GM12801 (cell line): Measurements from ENCODE around the gene PCBP4.

ENCODE experiments used
- TF ChIP-seq, protein P1 (sequence below): IDR thresholded peaks from one replicate; pipeline ENCODE4 v1.5.1; 2011; ENCODE audit warnings: control low read depth; ENCODE audit not compliant: insufficient read length; ENCODE audit errors: extremely low read depth

The PCBP4 gene

DNA sequence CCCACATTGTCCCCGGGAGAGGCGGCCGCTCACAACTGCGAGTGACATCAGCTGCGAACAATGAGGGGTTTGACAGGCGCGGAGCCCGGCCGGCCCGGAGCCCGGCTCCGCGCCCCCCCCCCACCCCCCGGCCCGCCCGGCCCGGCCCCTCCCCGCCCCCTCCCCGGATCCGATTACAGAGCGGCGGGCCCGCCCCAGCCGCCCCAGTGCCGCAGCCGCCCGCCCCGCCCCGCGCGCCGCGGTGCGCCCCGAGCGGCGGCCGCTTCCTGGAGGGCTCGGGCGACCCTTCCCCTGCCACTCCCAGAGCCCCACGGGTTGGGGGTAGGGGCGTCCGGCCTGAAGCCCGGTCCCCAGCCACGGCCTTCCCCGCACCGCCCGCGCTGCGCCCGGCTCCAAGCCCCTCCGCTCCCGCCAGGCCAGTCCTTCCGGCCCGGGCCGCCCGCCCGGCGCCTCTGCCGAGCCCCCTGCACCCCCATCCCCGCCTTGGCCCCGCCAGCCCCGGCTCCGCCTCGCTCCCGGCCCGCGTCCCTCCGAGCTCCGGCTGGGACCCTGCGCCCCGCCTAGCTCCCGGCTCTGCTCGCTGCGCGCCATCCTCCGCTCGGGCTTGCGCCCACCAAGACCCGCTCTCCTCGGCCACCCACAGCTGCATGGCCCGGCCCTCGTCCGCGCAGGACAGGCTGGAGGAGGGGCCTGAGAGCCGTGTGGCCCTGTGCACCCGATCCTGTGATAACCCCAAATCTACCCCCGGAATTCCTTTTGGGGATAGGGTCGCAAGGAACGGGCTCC lies at the start of gene PCBP4:
Gene PCBP4 (minus strand): TSS at position 71 of the 786 bp plus-strand sequence. CDS start 6,214 bp downstream, outside the sequence.
- TF ChIP-seq, protein P1, sequence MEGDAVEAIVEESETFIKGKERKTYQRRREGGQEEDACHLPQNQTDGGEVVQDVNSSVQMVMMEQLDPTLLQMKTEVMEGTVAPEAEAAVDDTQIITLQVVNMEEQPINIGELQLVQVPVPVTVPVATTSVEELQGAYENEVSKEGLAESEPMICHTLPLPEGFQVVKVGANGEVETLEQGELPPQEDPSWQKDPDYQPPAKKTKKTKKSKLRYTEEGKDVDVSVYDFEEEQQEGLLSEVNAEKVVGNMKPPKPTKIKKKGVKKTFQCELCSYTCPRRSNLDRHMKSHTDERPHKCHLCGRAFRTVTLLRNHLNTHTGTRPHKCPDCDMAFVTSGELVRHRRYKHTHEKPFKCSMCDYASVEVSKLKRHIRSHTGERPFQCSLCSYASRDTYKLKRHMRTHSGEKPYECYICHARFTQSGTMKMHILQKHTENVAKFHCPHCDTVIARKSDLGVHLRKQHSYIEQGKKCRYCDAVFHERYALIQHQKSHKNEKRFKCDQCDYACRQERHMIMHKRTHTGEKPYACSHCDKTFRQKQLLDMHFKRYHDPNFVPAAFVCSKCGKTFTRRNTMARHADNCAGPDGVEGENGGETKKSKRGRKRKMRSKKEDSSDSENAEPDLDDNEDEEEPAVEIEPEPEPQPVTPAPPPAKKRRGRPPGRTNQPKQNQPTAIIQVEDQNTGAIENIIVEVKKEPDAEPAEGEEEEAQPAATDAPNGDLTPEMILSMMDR: no peak

DNA sequence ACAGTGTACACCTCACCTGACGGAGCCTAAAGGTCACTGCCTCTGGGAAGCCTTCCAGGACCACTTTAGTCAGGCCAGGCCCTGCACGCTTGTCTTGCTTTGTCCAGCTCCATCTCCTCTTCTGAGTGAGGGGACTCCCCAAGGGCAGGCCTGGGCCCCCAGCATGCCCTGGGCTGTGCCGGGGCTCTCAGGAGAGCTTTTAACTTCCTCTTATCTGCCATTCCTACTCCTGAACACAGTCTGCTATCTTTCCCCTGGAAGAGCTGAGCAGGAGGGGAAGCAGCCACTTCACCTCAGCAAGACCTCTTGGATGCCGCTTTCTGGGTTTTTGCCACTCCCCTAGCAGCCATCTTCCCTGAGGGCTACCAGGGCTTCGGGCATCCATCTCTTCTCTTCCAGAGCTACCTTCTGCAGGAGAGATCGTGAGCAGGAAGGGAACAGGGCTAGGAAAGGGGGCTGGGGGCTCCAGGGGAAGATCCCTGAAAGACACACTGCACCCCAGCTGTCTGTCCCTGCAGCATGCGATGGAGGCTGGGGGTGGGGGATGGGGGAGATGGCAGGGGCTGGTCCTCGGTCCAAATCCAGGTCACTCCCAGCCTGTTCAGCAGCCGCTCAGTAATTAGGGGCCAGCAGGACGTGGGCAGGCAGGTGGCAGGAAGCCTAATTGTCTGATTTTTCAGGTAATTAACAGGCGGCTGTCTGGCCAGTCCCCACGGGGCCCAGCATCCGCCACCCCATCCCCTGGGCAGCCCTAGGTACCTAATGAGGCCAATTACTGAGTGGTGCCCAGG lies 48.4 kb upstream of the PCBP4 start:
- TF ChIP-seq, protein P1: no peak

DNA sequence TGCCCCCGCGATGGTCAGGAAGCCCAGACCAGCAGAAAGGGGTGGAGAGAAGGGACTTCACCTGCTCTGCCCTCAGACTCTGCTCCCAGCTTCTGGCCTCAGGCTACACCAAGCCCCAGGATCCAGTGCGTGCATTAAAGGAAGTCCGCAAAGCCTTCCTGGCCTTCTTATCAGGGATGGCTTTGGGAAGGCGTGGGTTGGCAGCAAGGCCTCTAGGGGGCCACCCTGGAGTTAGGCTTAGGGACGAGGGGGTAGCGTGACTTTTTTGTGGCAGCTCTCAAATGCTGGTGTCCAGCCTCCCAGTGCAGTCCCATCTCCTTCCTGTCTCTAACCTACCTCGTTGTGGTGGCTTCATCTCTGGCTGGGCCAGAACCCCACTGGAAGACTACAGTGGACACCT lies 47.4 kb upstream of the PCBP4 start:
- TF ChIP-seq, protein P1: no peak

DNA sequence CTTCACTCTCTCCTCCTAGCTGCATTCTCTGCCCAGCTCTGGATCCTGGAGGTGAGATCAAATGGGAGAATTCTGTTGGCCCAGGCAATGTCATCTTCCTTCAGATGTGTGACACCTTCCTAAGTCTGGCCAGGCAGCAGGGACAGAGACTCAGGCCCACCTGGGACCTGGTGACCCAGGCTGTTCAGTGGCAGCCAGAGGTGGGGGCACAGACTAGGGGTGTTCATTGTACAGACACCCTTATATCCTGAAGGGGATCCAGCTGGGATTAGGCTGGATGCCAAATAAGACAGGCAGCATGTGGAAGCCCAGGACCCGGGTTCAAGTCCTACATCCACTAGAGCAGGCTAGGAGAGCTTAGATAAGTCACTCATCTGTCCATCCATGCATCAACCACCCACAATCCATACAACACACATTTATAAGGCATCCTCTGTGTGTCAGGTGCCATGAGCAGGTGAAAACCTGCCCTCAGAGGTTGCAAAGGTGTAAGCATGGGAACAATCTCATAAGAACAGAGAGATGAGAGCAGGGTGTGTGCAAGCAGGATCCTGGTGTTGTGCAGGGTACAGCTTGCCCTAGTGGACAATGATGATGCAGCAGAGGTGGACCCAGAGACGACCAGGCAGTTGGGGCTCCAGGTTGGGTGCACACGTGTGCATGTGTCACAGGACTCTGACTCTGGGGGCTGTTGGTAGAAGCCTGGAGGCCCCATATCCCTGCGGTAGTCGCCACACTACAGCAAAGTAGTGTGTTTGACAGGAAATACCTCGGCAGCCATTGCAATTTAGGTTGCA lies 46.7 kb upstream of the PCBP4 start:
- TF ChIP-seq, protein P1: no peak

DNA sequence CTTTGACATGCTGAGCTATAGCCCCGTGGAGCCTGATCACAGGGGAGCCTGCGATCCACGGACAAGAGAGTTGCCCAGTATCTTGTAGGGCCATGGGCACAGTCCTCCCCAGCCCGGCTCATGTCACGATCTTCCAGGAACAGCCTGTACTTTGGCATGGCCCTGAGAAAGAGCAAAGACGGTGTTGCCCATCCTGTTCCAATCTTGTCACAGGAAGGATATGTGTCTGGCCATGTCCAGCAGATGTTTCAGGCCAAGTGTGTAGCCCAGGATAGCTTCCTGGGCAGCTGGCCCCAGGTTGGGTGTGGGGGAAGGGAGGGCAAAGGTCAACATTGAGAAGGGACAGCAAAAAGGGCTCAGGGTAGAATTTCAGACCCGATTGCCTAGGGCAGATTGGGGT lies 45.4 kb upstream of the PCBP4 start:
- TF ChIP-seq, protein P1: no peak

DNA sequence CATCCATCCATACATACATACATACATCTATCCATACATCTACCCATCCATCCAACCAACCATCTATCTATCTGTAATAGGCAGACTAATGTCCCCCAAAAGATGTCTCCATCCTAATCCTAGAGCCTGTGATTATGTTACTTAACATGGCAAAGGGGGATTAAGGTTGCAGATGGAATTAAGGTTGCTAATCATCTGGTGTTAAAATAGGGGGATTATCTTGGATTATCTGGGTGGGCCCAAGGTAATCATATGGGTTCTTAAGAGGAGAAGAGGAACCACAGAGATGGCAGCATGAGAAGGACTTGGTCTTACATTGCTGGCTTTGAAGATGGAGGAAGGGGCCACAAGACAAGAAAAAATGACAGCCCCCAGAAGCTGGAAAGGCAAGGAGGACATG lies 43.2 kb upstream of the PCBP4 start:
- TF ChIP-seq, protein P1: no peak

DNA sequence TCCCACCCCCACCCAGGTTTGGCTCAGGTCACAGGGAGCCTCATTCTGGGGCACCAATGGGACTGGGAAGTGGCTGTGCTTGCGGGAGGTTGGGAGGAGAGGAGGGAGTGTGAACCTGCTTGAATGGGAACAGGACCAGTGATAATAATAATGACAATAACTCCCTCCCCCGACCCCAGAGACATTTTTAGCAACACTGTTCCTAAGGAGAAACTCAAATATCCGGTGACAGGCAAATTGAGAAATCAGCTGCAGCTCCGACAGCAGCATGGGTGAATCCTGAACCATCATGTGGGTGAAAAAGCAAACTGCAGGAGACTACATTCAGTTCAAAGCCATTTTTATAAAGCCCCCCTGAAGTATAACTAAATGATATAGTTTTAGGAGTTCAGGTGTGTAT lies 40.0 kb upstream of the PCBP4 start:
- TF ChIP-seq, protein P1: no peak
